ENCODE data around the gene BOLA2B.
"Not testable (repeated sequence)": the region's sequence is repeated elsewhere in the genome, so short reads cannot be mapped to it uniquely, and the experiment has no call there.

Gene BOLA2B

DNA sequence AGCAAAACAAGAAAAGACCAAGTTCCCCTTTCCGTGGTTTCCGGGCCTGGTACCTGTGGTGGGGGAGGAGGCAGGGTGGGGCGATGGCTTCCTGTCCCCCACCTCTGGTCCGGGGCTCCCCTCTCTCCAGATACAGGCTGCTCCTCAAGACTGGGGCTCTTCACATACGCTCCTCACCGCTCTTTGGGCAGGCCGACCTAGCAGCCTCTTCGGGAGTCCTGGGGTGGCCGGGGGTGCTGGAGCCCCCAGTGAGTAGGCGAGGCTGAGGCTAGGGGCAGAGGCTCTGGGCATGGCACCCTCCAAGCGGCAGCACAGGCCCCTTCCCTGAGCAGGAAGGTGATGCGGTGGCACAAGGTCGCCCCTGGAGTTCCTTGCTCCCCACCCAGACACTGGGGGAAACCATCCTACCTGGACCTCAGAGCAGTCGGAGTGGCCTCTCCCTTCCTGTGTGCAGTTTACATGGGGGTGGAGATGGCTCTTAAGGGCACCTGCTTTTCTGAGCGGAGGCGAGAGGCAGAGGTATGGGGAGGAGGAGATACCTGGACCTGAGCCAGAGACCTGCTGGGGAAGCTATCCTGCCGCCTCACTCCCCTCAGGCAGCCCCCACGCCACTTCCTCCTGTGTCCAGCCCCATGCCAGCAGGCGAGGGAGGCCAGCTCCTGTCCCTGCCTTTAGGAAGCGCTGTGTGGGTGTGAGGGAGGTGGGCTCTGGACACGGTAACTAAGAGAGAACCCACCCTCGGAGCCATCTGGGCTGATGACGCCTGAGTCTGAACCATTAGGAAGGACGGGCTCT is 9.2 kb downstream of the BOLA2B start:
- peak; percentile 70 to 72 for DNase-seq

DNA sequence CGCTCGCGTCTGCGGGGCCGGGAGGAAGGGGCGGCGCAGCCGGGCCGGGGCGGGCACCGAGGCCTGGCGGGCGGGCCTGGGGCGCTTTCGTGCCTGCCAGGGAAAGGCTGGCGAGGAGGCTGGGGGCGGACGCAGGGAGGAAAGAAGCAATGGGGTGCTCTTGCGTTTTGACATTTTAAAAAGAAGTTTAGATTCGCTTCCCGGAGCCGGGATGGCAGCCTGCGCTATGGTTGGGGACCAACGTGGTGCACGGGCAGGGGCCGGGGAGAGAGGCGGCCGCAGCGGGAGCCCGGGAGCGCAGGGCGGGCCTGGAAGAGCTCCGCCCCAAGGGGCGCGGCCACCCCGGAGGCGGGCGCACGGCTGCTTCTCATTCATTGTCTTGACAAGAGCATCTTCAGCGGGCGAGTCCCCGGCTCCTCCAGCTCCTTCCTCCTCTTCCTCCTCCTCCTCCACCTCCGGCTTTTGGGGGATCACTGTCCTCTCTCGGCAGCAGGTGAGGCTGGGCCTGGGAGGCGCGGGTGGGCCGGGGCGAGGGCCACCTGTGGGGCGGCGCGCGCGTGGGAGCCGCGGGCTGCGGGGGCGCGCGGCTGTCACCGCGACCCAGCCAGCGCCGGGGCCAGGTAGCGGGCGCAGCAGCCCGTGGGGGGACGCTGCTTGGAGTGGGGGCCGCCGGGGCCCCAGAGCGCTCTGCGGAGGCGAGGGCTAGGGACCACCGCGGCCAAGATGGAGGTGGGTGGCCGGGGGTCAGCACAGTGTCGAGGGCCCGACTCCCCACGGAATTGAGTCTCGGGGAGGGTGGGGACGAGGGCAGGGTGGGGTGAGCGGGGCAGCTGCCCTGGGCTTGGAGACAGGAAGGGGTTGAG is 10.0 kb downstream of the BOLA2B start, which contains the start of gene CORO1A:
Gene CORO1A, plus strand, starts transcription at position 370 of the 863 bp plus-strand sequence. CDS start 1,608 bp downstream, outside the sequence.
- peak; percentile 86 to 91 for DNase-seq

DNA sequence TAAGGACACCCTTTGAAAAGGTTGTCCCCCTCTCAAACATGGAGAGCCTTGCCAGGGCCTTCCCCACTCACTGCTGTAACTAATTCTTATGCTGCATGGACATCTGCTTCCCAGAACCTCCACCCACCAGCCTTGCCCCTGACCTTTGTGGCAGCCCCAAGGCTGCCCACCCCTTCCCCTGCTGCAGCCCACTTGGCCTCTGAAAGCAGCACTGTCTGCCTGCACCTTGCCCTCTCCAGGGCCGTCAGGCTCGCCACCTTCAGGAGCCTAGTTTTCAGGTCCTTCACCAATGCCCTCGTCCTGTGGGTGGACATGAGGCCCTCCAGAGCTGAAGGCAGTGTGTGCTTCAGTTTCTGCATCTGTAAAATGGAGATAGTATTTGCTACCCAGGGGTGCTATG is 12.7 kb downstream of the BOLA2B start:
- DNase-seq, result no peak

DNA sequence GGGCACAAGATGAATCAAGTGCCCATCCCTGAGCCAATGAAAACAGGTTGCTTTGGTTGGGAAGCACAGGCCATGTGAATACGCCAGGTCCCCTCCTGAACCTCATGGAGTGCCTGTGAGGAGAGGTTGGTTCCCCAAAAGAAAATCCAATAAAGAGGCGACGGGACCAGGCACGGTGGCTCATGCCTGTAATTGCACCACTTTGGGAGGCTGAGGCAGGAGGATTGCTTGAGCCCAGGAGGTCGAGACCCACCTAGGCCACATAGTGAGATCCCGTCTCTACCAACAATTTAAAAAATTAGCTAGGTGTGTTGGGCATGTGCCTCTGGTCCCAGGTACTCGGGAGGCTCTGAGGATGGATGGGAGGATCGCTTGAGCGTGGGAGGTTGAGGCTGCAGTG is 13.5 kb downstream of the BOLA2B start:
- DNase-seq, result no peak

DNA sequence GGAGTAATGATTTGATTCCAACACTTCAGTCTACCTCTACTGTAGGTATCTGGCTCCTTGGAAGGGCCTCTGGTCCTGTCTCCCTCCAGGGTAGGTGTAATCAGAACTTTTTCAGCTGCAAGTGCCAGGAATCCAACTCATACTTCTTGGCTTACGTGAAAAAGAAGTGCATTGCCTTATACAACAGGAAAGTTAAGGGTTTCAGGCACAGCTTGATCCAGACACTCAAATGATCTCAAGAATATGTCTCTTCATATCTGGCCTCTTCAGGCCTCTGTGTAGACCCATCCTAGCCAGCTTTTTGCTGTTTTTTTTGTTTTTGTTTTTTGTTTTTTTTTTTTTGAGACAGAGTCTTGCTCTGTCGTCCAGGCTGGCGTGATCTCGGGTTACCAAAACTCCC is 14.3 kb downstream of the BOLA2B start:
- DNase-seq, result no peak

DNA sequence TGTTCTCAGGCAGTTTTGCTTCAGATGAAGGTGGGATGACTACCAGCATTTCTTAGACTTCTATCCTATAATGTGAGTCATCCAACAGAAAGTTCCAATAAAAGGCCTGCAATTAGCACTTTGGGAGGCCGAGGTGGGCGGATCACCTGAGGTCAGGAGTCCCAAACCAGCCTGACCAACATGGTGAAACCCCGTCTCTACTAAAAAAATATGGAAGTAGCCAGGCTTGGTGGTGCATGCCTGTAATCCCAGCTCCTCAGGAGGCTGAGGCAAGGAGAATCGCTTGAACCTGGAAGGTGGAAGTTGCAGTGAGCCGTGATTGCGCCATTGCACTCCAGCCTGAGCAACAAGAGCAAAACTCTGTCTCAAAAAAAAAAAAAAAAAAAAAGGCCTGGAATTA is 16.6 kb downstream of the BOLA2B start:
- not testable (repeated sequence) for DNase-seq

DNA sequence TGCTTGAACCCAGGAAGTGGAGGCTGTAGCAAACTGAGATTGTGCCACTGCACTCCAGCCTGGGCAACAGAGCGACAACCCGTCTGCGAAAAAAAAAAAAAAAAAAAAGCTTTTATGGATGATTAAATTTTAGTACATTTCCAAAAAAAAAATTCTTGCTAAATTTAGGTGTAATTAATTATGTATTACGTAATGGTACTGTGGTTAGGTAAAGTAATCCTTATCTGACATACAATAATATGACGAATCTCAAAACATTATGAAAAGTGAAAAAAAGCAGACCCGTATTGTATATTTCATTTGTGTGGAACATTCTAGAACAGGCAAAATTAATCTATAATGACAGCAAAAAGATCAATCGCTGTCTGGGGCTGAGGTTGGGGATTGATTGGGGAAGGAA is 20.4 kb downstream of the BOLA2B start:
- DNase-seq, result no peak

DNA sequence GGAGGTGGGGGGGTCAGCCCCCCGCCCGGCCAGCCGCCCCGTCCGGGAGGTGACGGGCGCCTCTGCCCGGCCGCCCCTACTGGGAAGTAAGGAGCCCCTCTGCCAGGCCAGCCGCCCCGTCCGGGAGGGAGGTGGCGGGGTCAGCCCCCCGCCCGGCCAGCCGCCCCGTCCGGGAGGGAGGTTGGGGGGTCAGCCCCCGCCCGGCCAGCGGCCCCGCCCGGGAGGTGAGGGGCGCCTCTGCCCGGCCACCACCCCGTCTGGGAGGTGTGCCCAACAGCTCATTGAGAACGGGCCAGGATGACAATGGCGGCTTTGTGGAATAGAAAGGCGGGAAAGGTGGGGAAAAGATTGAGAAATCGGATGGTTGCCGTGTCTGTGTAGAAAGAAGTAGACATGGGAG is 23.3 kb downstream of the BOLA2B start:
- DNase-seq, result not testable (repeated sequence)

DNA sequence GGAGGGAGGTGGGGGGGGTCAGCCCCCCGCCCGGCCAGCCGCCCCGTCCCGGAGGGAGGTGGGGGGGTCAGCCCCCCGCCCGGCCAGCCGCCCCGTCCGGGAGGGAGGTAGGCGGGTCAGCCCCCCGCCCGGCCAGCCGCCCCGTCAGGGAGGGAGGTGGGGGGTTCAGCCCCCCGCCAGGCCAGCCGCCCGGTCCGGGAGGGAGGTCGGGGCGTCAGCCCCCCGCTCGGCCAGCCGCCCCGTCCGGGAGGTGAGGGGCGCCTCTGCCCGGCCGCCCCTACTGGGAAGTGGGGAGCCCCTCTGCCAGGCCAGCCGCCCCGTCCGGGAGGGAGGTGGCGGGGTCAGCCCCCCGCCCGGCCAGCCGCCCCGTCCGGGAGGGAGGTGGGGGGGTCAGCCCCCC is 24.1 kb downstream of the BOLA2B start:
- not testable (repeated sequence) for DNase-seq

DNA sequence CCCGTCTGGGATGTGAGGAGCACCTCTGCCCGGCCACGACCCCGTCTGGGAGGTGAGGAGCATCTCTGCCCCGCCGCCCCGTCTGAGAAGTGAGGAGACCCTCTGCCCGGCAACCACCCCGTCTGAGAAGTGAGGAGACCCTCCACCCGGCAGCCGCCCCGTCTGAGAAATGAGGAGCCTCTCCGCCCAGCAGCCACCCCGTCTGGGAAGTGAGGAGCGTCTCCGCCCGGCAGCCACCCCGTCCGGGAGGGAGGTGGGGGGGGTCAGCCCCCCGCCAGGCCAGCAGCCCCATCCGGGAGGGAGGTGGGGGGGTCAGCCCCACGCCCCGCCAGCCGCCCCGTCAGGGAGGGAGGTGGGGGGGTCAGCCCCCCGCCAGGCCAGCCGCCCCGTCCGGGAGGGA is 24.7 kb downstream of the BOLA2B start:
- not testable (repeated sequence) for DNase-seq

DNA sequence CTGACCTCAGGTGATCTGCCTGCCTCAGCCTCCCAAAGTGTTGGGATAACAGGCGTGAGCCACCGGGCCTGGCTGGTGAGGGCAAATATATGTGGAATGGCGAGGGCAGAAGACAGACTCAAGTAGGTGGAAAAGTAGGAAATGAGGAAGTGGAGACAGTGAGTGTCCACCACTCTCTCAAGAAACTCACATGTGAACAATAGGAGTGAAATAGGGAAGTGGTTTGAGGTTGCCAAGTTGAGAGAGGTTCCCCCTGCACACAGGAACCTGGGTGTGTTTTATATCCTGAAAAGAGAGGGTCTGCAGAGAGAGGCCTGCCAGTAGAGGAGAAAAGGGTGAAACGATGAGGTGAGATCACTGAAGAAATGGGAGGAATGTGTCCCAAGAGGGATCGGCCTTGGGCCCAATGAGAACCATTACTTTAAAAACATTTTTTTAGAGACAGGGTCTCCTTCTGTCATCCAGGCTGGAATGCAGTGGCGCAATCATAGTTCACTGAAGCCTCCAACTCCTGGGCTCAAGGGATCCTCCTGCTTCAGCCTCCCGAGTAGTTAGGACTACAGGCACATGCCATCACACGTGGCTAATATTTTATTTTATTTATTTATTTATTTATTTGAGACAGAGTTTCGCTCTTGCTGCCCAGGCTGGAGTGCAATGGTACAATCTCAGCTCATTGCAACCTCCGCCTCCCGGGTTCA is 27.1 kb downstream of the BOLA2B start:
- DNase-seq, result no peak

DNA sequence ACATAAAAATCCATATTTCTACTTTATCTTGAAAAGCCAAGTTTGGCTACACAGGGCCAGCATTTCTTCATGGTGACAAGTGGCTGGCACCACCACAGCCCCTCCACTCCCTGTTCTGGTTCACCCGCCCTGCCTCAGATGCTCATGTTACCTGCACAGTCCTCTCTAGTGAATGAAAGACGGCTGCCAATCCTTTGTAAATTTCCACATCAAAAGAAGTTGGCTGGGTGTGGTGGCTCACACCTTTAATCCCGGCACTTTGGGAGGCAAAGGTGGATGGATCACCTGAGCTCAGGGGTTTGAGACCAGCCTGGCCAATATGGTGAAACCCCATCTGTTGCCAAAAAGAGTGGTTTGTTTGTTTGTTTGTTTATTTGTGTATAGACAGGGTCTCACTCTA is 29.9 kb downstream of the BOLA2B start:
- DNase-seq, result no peak

DNA sequence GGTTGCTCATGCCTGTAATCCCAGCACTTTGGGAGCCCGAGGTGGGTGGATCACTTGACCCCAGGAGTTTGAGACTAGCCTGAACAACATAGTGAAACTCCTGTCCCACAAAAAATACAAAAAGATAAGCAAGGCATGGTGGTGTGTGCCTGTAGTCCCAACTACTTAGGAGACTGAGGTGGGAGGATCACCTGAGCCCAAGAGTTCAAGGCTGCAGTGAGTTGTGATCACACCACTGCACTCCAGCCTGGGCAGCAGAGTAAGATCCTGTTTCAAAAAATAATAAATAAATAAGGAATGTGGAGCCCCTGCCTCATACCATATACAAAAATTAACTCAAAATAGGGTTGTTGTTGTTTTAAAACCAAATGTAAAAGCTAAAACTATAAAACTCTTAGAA is 36.3 kb downstream of the BOLA2B start:
- no peak for DNase-seq

DNA sequence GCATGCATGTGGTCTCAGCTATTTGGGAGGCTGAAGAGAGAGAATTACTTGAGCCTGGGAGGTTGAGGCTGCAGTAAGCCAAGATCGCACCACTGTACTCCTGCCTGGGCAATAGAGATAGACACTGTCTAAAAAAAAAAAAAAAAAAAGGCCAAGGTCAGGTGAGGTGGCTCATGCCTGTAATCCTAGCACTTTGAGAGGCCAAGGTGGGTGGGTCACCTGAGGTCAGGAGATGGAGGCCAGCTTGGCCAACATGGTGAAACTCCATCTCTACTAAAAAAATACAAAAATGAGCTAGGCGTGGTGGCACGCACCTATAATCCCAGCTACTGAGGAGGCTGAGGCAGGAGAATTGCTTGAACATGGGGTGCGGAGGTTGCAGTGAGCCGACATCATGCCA is 38.3 kb downstream of the BOLA2B start:
- DNase-seq, result no peak

DNA sequence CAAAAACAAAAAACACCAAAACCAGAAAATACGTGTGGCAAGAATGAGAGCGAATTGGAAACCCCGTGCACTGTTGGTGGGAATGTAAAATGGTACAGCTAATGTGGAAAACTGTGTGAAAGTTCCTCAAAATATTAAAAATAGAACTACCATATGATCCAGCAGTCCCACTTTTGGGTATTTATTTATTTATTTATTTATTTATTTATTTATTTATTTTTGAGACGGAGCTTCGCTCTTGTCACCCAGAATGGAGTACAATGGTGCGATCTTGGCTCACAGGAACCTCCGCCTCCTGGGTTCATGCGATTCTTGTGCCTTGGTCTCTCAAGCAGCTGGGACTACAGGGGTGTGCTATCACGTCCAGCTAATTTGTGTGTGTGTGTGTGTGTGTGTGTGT is 40.9 kb downstream of the BOLA2B start:
- DNase-seq, result no peak

DNA sequence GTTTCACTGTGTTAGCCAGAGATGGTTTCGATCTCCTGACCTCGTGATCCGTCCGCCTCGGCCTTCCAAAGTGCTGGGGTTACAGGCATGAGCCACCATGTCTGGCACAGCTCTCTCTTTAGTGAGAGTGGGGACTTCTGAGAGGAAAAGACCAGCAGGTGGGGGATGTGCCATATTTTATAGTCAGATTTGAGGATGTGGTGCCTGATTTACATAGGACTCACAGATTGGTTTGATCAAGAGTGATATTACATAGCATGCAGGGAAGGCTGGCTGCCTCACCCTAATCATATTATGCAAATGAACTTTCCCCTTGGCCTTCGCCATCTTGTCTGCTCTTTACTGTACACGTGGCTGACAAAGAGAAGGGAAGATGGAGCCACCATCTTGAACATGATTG is 42.4 kb downstream of the BOLA2B start:
- no peak for DNase-seq

DNA sequence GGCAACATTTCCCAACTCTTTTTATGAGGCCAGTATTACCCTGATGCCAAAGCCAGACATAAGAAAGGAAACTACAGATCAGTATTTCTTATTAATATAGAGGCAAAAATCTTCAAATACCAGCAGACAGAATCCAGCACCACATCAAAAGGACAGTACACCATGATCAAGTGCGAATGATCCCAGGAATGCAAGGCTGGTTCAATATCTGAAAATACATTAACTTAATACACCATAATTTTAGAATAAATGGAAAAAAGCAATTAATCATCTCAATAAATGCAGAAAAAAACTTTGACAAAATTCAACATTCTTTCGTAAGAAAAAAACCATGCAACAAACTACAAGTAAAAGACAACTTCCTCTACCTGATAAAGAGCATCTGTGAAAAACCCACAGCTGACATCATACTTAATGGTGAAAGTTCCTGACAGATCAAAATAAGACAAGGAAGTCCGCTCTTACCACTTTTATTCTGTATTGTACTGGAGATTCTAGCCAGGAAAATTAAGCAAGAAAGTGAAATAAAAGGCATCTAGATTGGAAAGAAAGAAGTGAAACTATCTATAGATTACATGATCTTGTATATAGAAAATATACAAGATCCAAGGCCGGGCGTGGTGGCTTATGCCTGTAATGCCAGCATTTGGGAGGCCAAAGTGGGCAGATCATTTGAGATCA is 44.1 kb downstream of the BOLA2B start:
- no peak for DNase-seq

DNA sequence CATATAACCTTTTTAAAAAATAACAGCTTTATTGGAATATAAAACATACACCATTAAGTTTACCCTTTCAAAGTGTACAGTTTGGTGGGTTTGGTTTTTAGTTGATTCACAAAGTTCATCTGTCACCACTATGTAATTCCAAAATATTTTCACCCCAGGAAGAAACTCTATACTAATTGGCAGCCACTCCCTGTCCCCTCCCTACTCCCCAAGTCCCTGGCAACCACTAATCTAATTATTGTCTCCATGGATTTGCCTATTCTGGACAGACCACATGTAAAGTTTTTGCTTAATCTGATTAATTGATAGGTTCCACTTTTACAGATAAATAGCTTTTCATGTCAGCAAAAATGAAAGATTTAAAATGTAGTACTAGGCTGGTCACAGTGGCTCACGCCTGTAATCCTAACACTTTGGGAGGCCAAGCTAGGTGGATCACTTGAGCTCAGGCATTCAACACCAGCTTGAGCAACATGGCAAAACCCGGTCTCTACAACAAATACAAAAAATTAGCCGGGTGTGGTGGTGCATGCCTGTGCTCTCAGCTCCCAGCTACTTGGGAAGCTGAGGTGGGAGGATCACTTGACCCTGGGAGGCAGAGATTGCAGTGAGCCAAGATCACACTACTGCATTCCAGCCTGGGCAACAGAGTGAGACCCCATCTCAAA is 45.5 kb downstream of the BOLA2B start:
- DNase-seq, result no peak

DNA sequence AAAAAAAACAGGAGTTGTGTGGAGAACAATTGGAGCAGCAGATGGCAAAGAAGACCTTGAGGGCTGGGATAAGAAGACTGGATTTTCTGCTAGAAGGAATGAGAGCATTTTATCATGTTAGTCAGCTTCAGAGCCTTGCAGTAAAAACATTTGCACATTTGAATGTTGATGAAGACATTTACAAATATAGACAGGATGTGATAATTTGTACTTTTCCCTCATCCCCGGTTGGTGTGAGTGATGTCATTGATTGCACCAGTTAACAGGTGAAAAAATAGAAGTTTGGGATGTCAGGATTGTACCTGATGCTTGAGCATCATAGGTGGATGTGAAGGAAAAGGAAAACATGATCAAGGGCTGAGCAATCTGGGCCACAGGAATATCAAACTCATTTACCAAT is 47.8 kb downstream of the BOLA2B start:
- DNase-seq, result no peak

DNA sequence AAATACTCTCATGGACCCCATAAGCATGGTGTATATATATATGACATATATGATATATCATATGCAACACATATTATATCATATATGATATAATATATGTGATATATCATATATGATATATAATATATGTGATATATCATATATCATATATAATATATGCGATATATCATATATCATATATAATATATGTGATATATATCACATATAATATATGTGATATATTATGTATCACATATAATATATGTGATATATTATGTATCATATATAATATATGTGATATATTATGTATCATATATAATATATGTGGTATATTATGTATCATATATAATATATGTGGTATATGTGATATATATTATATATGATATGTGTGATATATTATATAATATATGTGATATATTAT is 48.5 kb downstream of the BOLA2B start:
- DNase-seq, result no peak

DNA sequence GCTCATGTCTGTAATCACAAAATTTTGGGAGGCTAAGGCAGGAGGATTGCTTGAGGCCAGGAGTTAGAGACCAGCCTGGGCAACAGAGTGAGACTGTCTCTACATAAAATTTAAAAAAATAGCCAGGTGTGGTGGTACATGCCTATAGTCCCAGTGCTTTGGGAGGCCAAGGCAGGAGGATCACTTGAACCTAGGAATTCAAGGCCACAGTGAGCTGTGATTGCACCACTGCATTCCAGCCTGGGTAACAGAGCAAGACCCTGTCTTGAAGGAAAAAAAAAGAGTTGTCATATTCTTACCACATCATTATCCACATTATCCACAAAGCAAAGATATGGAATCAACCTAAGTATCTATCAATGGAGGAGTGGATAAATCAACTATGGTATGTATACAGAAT is 49.4 kb downstream of the BOLA2B start:
- no peak for DNase-seq

DNA sequence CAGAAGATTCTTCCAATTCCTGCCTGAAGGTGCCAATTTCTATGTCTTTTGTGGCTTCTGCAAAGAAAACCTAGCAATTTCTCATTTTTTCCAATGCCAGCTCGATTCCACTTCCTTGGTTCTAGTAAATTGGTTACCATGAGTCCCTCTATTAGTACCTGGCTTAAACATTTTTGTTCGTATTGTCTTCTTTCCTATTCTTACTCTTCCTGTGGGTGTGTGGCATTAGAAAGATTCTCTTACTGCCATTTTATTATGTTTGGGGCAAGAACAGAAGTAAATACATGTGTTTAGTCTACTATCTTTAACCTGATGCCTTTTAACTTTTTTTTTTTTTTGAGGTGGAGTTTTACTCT is 50.1 kb downstream of the BOLA2B start:
- DNase-seq, result no peak
